Measurements from ENCODE around the gene DPY19L2.
"Not testable (repeated sequence)": the region's sequence is repeated elsewhere in the genome, so short reads cannot be mapped to it uniquely, and the experiment has no call there.

The DPY19L2 gene

GRCh38 chr12:63686623-63687022, 18.3 kb upstream of the DPY19L2 start:
- not testable (repeated sequence) for H3K4me3 ChIP-seq (ENCODE audit: low read depth, low read length); H3K4me1 ChIP-seq; H3K27me3 ChIP-seq; DNase-seq; H3K36me3 ChIP-seq; H3K9me3 ChIP-seq

GRCh38 chr12:63685789-63686188, 17.5 kb upstream of the DPY19L2 start:
- not testable (repeated sequence) for H3K4me1 ChIP-seq; H3K27me3 ChIP-seq; H3K9me3 ChIP-seq; H3K36me3 ChIP-seq; DNase-seq; H3K4me3 ChIP-seq (ENCODE audit: low read depth, low read length)

- H3K27me3 ChIP-seq; H3K9me3 ChIP-seq; DNase-seq; H3K36me3 ChIP-seq; H3K4me3 ChIP-seq (ENCODE audit: low read depth, low read length); H3K4me1 ChIP-seq: not testable (repeated sequence)
Observed at GRCh38 chr12:63682617-63683016, 14.3 kb upstream of the DPY19L2 start.

GRCh38 chr12:63680758-63681157, 12.5 kb upstream of the DPY19L2 start:
- not testable (repeated sequence) for DNase-seq; H3K4me3 ChIP-seq (ENCODE audit: low read depth, low read length); H3K9me3 ChIP-seq; H3K36me3 ChIP-seq; H3K27me3 ChIP-seq; H3K4me1 ChIP-seq

GRCh38 chr12:63672550-63672949, 4.3 kb upstream of the DPY19L2 start:
- not testable (repeated sequence) for H3K36me3 ChIP-seq; DNase-seq; H3K27me3 ChIP-seq; H3K4me1 ChIP-seq; H3K9me3 ChIP-seq; H3K4me3 ChIP-seq (ENCODE audit: low read depth, low read length)

- not testable (repeated sequence) for H3K4me3 ChIP-seq (ENCODE audit: low read depth, low read length); H3K9me3 ChIP-seq; H3K36me3 ChIP-seq; H3K27me3 ChIP-seq; DNase-seq; H3K4me1 ChIP-seq
Observed at GRCh38 chr12:63669936-63670335, 1.6 kb upstream of the DPY19L2 start.

- not testable (repeated sequence) for DNase-seq; H3K9me3 ChIP-seq; H3K4me1 ChIP-seq; H3K36me3 ChIP-seq; H3K4me3 ChIP-seq (ENCODE audit: low read depth, low read length); H3K27me3 ChIP-seq
Observed at GRCh38 chr12:63669427-63669826, 1.1 kb upstream of the DPY19L2 start.

- peak overlapping the region; percentile 95 for H3K4me3 ChIP-seq (ENCODE audit: low read depth, low read length)
- H3K36me3 ChIP-seq, H3K9me3 ChIP-seq, H3K27me3 ChIP-seq, H3K4me1 ChIP-seq, DNase-seq: not testable (repeated sequence)
Observed at GRCh38 chr12:63668800-63669365, 590 bp upstream of the DPY19L2 start.

GRCh38 chr12:63663005-63663404, 5.3 kb downstream of the DPY19L2 start:
- not testable (repeated sequence) for H3K4me3 ChIP-seq (ENCODE audit: low read depth, low read length); H3K4me1 ChIP-seq; H3K27me3 ChIP-seq; DNase-seq; H3K9me3 ChIP-seq; H3K36me3 ChIP-seq

GRCh38 chr12:63658501-63658900, 9.8 kb downstream of the DPY19L2 start:
- H3K4me1 ChIP-seq; DNase-seq; H3K36me3 ChIP-seq; H3K4me3 ChIP-seq (ENCODE audit: low read depth, low read length); H3K9me3 ChIP-seq; H3K27me3 ChIP-seq: not testable (repeated sequence)

- H3K36me3 ChIP-seq; DNase-seq; H3K4me3 ChIP-seq (ENCODE audit: low read depth, low read length); H3K9me3 ChIP-seq; H3K4me1 ChIP-seq; H3K27me3 ChIP-seq: not testable (repeated sequence)
Observed at GRCh38 chr12:63656407-63656806, 11.9 kb downstream of the DPY19L2 start.

- H3K9me3 ChIP-seq; H3K27me3 ChIP-seq; H3K36me3 ChIP-seq; DNase-seq; H3K4me1 ChIP-seq; H3K4me3 ChIP-seq (ENCODE audit: low read depth, low read length): not testable (repeated sequence)
Observed at GRCh38 chr12:63655543-63656257, 12.6 kb downstream of the DPY19L2 start.

- not testable (repeated sequence) for H3K27me3 ChIP-seq; DNase-seq; H3K36me3 ChIP-seq; H3K9me3 ChIP-seq; H3K4me3 ChIP-seq (ENCODE audit: low read depth, low read length); H3K4me1 ChIP-seq
Observed at GRCh38 chr12:63654481-63654880, 13.8 kb downstream of the DPY19L2 start.

GRCh38 chr12:63649517-63649916, 18.8 kb downstream of the DPY19L2 start:
- H3K9me3 ChIP-seq; H3K36me3 ChIP-seq; H3K4me1 ChIP-seq; H3K4me3 ChIP-seq (ENCODE audit: low read depth, low read length); H3K27me3 ChIP-seq; DNase-seq: not testable (repeated sequence)

GRCh38 chr12:63643381-63644140, 24.7 kb downstream of the DPY19L2 start:
- not testable (repeated sequence) for H3K9me3 ChIP-seq; H3K4me1 ChIP-seq; H3K36me3 ChIP-seq; H3K27me3 ChIP-seq; H3K4me3 ChIP-seq (ENCODE audit: low read depth, low read length); DNase-seq

GRCh38 chr12:63624258-63624657, 44.0 kb downstream of the DPY19L2 start:
- not testable (repeated sequence) for H3K9me3 ChIP-seq; DNase-seq; H3K36me3 ChIP-seq; H3K4me3 ChIP-seq (ENCODE audit: low read depth, low read length); H3K27me3 ChIP-seq; H3K4me1 ChIP-seq

Measured in BE2C (cell line).